ENCODE data around the gene DNAH11.

The DNAH11 gene

DNA sequence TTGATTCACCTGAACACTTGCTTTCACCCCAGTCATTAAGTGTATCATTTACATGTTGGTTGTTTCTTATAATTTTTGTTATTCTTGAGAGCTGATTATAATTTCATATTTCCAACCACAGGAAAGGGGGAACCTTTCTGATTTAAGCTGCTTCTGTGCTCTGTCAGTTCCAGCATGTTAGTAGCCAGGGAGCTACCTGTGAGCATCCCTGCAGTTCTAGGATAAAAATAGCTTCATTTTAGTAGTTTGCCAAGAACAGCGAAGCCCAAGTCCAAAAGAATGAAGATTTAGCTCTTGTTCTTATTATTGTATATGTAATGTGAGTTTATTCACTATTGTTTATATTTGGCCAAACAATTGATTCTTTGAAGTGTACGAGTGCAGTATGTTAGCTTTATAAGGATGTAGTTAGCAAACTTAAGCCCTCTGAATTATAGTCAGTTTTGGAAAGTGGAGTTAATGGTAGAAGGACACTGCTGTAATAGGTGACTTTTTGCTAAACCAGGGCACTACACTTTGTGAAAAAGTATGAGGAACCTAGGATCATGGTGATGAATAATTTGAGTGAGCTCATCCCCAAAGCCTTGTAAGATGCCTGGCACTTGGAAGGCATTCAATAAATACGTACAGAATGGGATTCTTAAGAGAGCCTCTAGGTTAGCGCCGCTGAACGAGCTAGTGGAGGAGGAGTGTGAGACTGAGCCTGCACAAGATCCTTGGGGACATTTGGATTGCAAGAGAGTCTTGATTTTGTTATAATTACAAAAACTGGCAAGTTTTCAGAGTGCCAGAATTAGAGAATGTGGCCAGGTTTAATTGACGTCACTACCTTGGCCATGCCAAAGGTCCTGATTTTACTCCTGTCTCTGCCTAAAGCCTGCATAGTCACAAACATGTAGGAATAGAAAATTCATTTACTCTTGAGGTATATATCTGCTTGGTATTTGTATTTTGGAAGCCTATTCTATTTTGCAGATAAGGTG lies 29.8 kb downstream of the DNAH11 start:
- Mint-ChIP-seq H3K4me3 (no peak overlapping the region), H3K36me3 (ENCODE audit: low read depth) (no peaks in the 10 kb centered on the region), H3K27ac (no peak overlapping the region), H3K27me3 (ENCODE audit: low read depth) (peaks cover 10% of the 10 kb centered on the region), H3K4me1 (ENCODE audit: low read depth) (no peaks in the 10 kb centered on the region), H3K9me3 (no peaks in the 10 kb centered on the region)
- no peak for DNase-seq (ENCODE audit: low spot score)

DNA sequence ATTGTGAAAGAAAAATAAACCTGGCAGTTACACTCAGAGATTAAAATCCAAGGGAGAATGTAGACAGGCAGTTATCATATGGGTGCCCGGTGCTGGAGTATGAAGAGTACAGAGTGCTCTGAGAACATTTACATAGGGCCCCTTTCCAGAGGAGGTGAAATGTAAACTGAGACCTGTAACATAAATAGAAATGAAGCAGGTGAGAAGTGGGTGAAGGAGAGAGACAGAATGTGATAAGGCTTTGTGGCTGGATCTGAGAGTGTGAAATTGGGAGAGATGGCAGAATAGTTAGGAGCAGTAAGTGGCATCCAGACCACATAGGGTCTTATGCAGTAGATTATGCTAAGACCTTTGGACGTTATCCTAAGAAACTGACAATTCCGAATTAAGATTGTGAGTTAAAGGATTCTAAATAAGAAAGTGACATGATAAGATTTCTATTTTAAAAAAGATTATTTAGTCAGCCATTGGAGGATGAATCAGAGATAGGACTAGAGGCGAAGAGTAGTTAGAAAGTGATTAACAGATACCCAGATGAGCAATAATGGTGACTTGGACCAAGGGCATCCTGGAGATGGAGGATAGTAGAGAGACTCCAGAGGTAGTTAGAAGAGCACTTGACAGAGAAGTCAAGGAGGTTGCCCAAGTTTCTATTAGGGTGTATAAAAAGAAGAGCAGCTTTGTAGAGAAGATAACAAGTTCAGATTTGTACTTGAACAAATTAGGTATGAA lies 36.7 kb downstream of the DNAH11 start:
- Mint-ChIP-seq H3K27ac (no peak overlapping the region), H3K36me3 (ENCODE audit: low read depth) (peaks cover 2% of the 10 kb centered on the region), H3K4me3 (no peak overlapping the region), H3K27me3 (ENCODE audit: low read depth) (peaks cover 2% of the 10 kb centered on the region), H3K4me1 (ENCODE audit: low read depth) (no peaks in the 10 kb centered on the region), H3K9me3 (peaks cover 8% of the 10 kb centered on the region)
- no peak for DNase-seq (ENCODE audit: low spot score)

GRCh38 chr7:21580073-21580521 lies 37.3 kb downstream of the DNAH11 start:
- no peak overlapping the region for H3K27ac Mint-ChIP-seq
- DNase-seq (ENCODE audit: low spot score) = no peak

DNA sequence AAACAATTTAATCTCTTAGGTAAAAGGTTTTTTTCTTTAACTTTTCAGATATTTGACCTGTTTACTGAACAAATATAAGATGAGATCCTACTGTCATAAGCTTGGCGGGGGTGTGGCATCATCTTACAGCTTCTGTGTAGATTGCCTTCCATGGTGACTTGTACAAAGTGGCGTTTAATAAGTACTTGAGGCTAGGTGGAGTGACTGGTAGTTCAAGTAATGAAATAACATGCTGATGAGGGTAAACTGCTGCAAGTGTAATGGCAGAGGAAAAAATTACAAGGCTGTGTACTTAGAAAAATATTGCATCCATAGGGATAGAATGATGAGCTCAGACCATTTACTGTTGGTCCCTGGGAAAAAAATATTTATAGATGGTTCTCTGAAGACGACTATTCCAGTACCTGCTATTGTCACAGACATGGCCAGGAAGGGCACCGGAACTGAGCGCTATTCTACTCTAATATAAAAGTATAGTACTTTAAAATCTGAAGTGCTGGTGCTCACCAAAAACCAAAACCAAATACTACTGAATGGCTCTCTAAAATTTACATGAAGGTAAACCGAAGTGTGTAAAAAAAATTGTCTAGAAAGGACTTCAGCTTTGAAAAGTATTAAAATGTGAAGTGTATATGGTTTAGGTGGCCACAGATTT lies 42.4 kb downstream of the DNAH11 start:
- H3K4me1 Mint-ChIP-seq (ENCODE audit: low read depth) = no peaks in the 10 kb centered on the region
- no peak overlapping the region for H3K27ac Mint-ChIP-seq

More at GRCh38 chr7:21580073-21580521, 37.3 kb downstream of the DNAH11 start:
- Mint-ChIP-seq H3K27me3 (ENCODE audit: low read depth) (peaks cover 2% of the 10 kb centered on the region), H3K4me1 (ENCODE audit: low read depth) (no peaks in the 10 kb centered on the region), H3K4me3 (no peak overlapping the region), H3K9me3 (peaks cover 8% of the 10 kb centered on the region), H3K36me3 (ENCODE audit: low read depth) (peaks cover 2% of the 10 kb centered on the region)

GRCh38 chr7:21587139-21587784 lies 44.4 kb downstream of the DNAH11 start:
- H3K4me1 Mint-ChIP-seq (ENCODE audit: low read depth) = no peaks in the 10 kb centered on the region
- H3K4me3 Mint-ChIP-seq = no peak overlapping the region
- H3K9me3 Mint-ChIP-seq = peaks cover 8% of the 10 kb centered on the region
- peaks cover 2% of the 10 kb centered on the region for H3K27me3 Mint-ChIP-seq (ENCODE audit: low read depth)
- peaks cover 2% of the 10 kb centered on the region for H3K36me3 Mint-ChIP-seq (ENCODE audit: low read depth)
- no peak for DNase-seq (ENCODE audit: low spot score)
- no peak overlapping the region for H3K27ac Mint-ChIP-seq

More for the DNA sequence above, 42.4 kb downstream of the DNAH11 start:
- DNase-seq (ENCODE audit: low spot score) = no peak
- peaks cover 2% of the 10 kb centered on the region for H3K36me3 Mint-ChIP-seq (ENCODE audit: low read depth)
- peaks cover 8% of the 10 kb centered on the region for H3K9me3 Mint-ChIP-seq
- H3K4me3 Mint-ChIP-seq = no peak overlapping the region
- H3K27me3 Mint-ChIP-seq (ENCODE audit: low read depth) = peaks cover 2% of the 10 kb centered on the region

DNA sequence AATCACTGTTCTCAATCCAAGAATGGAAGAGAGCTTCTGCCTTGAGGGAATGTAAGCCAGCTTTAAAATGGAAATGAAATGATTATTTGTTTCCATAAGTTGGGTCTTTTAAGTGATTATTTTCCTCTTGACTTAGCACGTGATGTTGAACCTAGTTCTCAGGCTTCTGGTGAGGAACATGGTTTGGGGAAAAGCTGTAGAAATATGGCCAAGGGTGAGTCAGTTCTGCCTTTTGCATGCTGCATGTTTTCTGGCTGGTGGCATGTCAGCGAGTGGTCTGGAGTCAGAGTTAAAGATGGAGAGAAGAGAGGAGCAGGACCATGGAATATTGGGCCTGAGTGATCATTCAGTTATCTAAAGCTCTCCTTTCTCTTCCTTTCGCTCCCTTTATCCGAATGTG lies 54.0 kb downstream of the DNAH11 start:
- Mint-ChIP-seq H3K4me3 (no peak overlapping the region), H3K27ac (no peak overlapping the region), H3K9me3 (peaks cover 3% of the 10 kb centered on the region), H3K36me3 (ENCODE audit: low read depth) (no peaks in the 10 kb centered on the region), H3K27me3 (ENCODE audit: low read depth) (no peaks in the 10 kb centered on the region), H3K4me1 (ENCODE audit: low read depth) (no peaks in the 10 kb centered on the region)
- no peak for DNase-seq (ENCODE audit: low spot score)

- no peaks in the 10 kb centered on the region for H3K36me3 Mint-ChIP-seq (ENCODE audit: low read depth)
- H3K27ac Mint-ChIP-seq = no peak overlapping the region
Observed at GRCh38 chr7:21603462-21603861, 60.6 kb downstream of the DNAH11 start.

DNA sequence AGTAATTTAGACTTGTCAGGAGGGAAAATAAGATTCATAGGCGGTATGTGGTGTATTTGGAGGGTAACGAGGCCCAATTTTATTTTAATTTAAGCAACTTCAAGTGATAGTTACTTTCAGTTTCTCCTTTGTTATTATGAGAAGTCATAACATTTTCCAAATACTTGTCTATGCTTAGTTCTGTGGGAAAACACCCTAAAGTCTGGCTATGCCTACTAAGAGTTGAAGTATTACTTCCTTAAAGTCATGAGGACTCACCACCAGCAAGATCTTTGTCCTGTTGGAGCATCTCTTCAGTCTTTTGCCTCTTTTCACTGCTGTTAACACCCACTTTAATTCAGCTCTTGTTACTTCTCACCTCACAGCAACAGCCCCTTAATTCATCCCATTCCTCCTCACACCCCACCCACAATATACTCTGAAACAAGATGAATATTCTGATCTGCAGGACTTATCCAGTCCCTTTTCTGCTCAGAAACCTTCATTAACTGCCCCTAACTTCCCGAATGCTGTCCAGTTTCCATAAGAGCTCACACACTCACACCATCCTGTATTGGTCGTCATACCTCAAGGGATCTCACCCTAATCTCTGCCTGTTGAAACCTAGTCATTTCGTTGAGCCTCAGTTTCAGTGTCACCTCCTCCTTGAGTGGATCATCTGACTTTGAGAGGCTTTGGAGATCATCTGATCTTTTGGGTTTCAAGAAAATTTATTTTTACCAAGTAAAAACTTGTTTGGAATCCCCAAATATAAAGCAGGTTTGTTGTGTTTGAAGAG lies 61.3 kb downstream of the DNAH11 start:
- peaks cover 12% of the 10 kb centered on the region for H3K4me1 Mint-ChIP-seq (ENCODE audit: low read depth)
- no peaks in the 10 kb centered on the region for H3K36me3 Mint-ChIP-seq (ENCODE audit: low read depth)
- H3K4me3 Mint-ChIP-seq = no peak overlapping the region
- no peak overlapping the region for H3K27ac Mint-ChIP-seq
- H3K27me3 Mint-ChIP-seq (ENCODE audit: low read depth) = peaks cover 4% of the 10 kb centered on the region
- no peaks in the 10 kb centered on the region for H3K9me3 Mint-ChIP-seq
- DNase-seq (ENCODE audit: low spot score) = no peak

More at GRCh38 chr7:21603462-21603861, 60.6 kb downstream of the DNAH11 start:
- peaks cover 4% of the 10 kb centered on the region for H3K27me3 Mint-ChIP-seq (ENCODE audit: low read depth)
- no peak for DNase-seq (ENCODE audit: low spot score)
- H3K4me1 Mint-ChIP-seq (ENCODE audit: low read depth) = peaks cover 12% of the 10 kb centered on the region
- no peak overlapping the region for H3K4me3 Mint-ChIP-seq
- peaks cover 3% of the 10 kb centered on the region for H3K9me3 Mint-ChIP-seq

- no peak for DNase-seq (ENCODE audit: low spot score)
- Mint-ChIP-seq H3K27me3 (ENCODE audit: low read depth) (peaks cover 4% of the 10 kb centered on the region), H3K36me3 (ENCODE audit: low read depth) (no peaks in the 10 kb centered on the region), H3K4me1 (ENCODE audit: low read depth) (peaks cover 12% of the 10 kb centered on the region), H3K27ac (no peak overlapping the region), H3K4me3 (no peak overlapping the region), H3K9me3 (no peaks in the 10 kb centered on the region)
Observed at GRCh38 chr7:21605008-21605585, 62.3 kb downstream of the DNAH11 start.

DNA sequence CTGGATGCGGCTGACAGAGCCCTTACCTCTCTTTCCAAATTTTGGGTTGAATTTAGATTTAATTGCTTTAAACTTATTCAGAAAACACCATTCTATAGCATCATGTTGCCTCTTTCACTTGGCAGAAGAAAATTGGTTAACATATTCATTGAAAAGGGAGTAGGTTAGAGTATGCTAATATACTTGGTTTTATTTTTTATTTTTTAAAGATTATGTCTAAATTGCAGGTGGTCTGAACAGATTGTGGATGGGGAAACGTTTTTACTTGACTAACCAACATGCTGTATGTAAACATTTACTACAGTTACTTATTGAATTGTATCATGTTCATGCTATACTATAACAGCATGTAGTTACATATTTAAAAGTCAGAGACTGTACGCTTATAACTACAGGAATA lies 65.6 kb downstream of the DNAH11 start:
- peaks cover 8% of the 10 kb centered on the region for H3K4me1 Mint-ChIP-seq (ENCODE audit: low read depth)
- H3K27me3 Mint-ChIP-seq (ENCODE audit: low read depth) = peaks cover 2% of the 10 kb centered on the region
- H3K27ac Mint-ChIP-seq = no peak overlapping the region
- DNase-seq (ENCODE audit: low spot score) = no peak
- H3K36me3 Mint-ChIP-seq (ENCODE audit: low read depth) = no peaks in the 10 kb centered on the region
- H3K9me3 Mint-ChIP-seq = no peaks in the 10 kb centered on the region
- no peak overlapping the region for H3K4me3 Mint-ChIP-seq

- Mint-ChIP-seq H3K4me1 (ENCODE audit: low read depth) (no peaks in the 10 kb centered on the region), H3K27me3 (ENCODE audit: low read depth) (peaks cover 2% of the 10 kb centered on the region), H3K36me3 (ENCODE audit: low read depth) (no peaks in the 10 kb centered on the region), H3K9me3 (no peaks in the 10 kb centered on the region), H3K4me3 (no peak overlapping the region), H3K27ac (no peak overlapping the region)
- no peak for DNase-seq (ENCODE audit: low spot score)
Observed at GRCh38 chr7:21611129-21611528, 68.3 kb downstream of the DNAH11 start.

DNA sequence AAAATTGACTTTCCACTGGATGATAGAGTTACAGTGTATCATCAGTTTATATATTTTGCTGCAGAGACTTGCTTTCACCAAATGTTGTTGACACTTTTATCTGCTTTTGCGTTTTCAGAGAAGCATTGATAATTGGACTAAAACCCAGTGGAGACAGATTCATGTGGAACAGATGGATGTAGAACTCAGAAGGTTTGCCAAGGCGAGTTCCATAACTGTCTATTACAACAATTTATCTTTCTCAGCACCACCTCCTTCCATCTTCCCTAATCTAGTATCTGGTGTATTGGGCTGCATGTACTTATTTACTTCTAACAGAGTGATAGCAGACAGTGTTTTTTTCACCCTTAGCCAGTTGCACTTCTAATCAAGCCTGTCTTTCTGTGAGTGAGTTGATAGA lies 73.3 kb downstream of the DNAH11 start:
- H3K9me3 Mint-ChIP-seq = no peaks in the 10 kb centered on the region
- no peak for DNase-seq (ENCODE audit: low spot score)

More for the DNA sequence above, 73.3 kb downstream of the DNAH11 start:
- no peaks in the 10 kb centered on the region for H3K36me3 Mint-ChIP-seq (ENCODE audit: low read depth)
- H3K27me3 Mint-ChIP-seq (ENCODE audit: low read depth) = peaks cover 2% of the 10 kb centered on the region
- H3K27ac Mint-ChIP-seq = no peak overlapping the region
- H3K4me3 Mint-ChIP-seq = no peak overlapping the region
- no peaks in the 10 kb centered on the region for H3K4me1 Mint-ChIP-seq (ENCODE audit: low read depth)
